8988T (cell line): Measurements from ENCODE around the gene PHTF1.

ENCODE experiments used
- DNase-seq: peaks from one replicate; pipeline ENCODE4 v3.0.0; 2011

Gene PHTF1

GRCh38 chr1:113714606-113715269, 44.5 kb downstream of the PHTF1 start:
- no peak for DNase-seq

- no peak for DNase-seq
Observed at GRCh38 chr1:113701429-113701828, 57.9 kb downstream of the PHTF1 start.

- no peak for DNase-seq
Observed at GRCh38 chr1:113694910-113695309, 64.4 kb downstream of the PHTF1 start.

GRCh38 chr1:113692824-113693431, 66.4 kb downstream of the PHTF1 start:
- DNase-seq: no peak

GRCh38 chr1:113692342-113692741, 66.9 kb downstream of the PHTF1 start:
- DNase-seq: no peak

- DNase-seq: no peak
Observed at GRCh38 chr1:113691184-113691583, 68.1 kb downstream of the PHTF1 start.

GRCh38 chr1:113686891-113687618, 72.2 kb downstream of the PHTF1 start:
- DNase-seq: no peak

- no peak for DNase-seq
Observed at GRCh38 chr1:113684153-113684541, 75.1 kb downstream of the PHTF1 start.

GRCh38 chr1:113683384-113684152, 75.7 kb downstream of the PHTF1 start:
- no peak for DNase-seq

GRCh38 chr1:113681596-113682337, 77.5 kb downstream of the PHTF1 start:
- DNase-seq: no peak

- no peak for DNase-seq
Observed at GRCh38 chr1:113678159-113678469, 81.2 kb downstream of the PHTF1 start.

GRCh38 chr1:113677250-113678158, 81.8 kb downstream of the PHTF1 start:
- no peak for DNase-seq

- DNase-seq: no peak
Observed at GRCh38 chr1:113676524-113676923, 82.8 kb downstream of the PHTF1 start.

- DNase-seq: no peak
Observed at GRCh38 chr1:113675302-113675701, 84.0 kb downstream of the PHTF1 start.

GRCh38 chr1:113674591-113674990, 84.7 kb downstream of the PHTF1 start:
- DNase-seq: no peak

- no peak for DNase-seq
Observed at GRCh38 chr1:113672491-113672890, 86.8 kb downstream of the PHTF1 start.

GRCh38 chr1:113670650-113671049, 88.6 kb downstream of the PHTF1 start:
- DNase-seq: no peak

- no peak for DNase-seq
Observed at GRCh38 chr1:113669988-113670387, 89.3 kb downstream of the PHTF1 start.

GRCh38 chr1:113666126-113666525, 93.2 kb downstream of the PHTF1 start:
- no peak for DNase-seq

GRCh38 chr1:113665071-113665470, 94.2 kb downstream of the PHTF1 start:
- DNase-seq: no peak

- DNase-seq: no peak
Observed at GRCh38 chr1:113663165-113663951, 95.9 kb downstream of the PHTF1 start.
